ENCODE measurements around the gene LTBP3.

Gene LTBP3

DNA sequence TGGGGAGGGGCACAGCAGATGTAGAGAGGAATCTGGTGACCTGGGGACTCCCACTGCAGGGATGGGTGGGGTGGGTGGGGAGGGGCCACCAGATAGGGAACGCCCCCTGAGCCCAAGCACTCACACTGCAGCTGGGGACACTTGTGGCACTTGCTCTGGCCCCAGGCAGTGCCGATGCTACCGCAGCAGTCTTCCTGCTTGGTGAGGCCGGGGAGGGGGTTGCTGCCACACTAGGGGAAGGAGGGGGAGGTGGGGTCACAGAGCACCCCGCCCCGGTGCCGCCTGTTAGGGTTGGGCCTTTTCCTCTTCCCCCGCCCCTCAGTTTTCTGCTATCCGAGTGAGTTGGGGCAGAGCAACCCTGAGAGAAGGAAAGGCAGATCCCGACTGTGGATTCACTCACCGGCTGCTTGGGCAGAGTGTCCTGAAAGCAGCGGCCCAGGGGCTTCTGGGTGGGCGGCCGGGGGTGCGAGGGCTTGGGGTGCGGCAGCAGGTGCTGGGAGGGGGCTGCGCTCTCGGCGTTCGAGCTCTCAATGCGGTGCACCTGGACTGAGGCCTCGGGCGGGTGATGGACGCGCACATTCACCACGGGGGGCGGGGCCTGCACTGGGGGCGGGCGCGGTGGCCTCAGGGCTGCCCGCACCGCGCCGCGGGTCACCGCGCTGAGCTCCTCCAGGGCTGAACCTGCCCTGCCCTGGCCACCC is 4.7 kb downstream of the LTBP3 start:
- peak; percentile 74 for DNase-seq

DNA sequence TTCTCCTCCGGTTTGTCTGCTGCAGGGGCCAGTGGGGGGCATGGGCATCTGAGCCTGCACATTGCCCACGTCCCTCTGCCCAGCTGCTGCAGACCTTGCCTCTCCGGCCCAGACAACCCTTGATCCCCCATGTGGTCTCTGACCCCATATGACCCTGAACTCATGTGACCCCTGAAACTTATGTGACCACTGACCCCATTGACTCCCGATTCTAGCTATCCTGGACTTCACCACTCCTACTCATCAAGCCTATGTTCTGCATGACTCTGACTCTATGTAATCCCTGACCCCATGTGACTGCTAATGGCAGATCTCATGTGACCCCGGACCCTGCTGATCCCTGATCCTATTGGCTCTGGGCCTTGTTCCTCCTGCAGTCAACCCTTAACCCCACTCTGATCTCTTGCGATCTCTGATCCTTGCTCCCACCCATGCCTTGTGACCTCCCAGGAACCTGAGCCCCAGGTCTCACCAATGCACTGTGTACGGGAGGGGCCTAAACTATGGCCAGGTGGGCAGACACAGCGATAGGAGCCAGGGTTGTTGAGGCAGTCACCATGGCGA is 5.7 kb downstream of the LTBP3 start:
- no peak for DNase-seq

DNA sequence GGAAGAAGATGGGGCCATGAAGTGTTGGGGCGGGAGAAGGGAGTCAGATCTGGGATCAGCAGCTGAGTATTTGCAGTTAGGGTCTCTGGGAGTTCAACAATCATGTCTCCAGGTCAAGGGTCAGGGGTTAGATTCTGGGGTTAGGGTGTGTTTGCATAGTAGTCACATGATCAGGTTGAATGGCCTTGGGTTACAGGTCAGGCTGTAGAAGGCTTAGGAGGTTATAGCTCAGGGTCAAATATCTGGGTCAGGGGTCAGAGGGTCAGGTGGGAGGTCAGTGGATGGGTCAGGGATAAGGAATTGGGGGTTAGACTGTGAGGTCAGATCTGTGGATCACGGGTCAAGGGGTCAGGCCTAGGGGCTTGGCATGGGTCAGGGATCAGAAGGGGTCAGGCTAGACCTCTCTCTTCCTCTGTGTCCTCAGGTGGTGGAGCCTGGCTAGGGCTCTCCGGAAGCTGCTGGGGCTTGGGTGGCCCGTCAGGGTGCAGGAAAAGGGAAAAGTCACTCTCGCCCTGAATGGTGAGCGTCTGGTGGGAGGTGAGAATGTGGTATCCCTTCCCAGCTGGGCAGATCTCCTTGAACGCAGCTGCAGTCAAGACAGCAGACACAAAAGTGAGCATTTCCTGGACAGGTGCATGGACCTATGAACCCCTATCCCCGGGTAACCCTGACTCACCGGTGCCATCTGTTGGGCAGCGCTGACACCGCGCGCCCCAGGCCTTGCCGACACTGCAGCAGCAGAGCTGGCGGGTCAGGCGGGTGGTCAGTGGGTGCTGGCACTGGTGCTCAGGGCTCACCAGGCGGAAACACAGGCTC is 6.4 kb downstream of the LTBP3 start:
- DNase-seq = peak; percentile 75

DNA sequence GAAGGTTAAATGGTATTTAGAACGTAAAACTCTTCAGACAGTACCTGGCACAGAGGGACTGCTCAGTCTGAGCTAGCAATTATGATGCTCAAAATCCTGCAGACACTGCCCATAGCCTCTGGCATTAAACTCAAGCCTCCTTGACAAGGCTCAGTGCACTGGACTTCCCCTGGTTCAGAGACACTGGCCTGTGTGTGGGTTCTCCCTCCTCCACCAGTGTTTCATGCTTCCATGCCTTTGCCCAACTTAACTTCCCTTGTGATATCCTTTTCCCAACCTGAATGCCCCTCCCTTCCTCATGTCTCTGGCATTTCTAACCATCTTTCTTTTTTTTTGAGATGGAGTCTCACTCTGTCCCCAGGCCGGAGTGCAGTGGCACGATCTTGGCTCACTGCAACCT is 9.1 kb downstream of the LTBP3 start:
- no peak for DNase-seq

DNA sequence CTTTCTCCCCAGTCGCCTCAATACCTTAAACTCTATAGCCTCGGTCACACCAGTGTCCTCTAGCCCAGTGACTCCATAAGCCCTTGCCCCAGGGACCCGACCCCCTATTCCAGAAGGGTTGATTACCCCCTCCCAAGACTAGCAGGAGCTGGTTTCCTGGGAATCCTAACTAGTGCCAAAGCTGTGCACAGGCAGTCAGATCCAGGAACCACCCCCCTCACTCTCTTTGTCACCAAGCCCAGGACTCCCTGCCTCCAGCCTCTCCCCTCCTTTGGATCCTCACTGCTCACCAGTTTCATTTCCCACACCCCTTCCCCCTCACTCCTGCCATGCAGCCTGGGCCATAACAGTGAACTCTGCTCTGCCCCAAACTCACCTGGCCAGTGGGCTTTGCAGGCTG is 9.8 kb downstream of the LTBP3 start:
- no peak for DNase-seq

DNA sequence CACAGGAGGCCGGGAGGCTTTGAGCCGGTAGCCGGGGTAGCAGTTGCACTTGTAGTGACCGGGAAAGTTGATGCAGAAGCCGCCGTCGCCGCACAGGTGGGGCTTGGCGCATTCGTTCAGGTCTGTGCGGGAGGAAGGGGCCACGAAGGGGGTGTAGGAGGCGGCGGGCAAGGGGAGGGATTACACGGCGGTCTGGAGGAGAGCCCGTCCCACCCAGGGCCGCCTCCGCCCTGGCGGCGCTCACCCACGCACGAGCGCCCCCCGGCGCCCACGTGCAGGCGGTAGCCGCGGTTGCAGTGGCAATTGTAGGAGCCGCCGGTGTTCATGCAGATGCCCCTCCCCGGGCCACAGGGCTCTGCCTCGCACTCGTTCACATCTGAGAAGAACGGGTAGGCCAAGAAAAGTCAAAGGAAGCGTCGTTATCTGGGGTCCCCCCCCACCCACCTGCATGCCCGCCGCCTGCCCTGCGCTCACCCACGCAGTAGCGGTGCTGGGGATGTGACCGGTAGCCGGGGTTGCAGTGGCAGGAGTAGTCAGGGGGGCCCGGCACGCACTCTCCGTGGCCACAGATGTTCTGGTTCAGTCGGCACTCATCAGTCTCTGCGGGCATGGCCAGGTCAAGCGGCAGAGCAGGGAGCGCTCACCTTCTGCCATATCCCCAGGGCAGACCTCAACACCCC is 10.6 kb downstream of the LTBP3 start:
- DNase-seq = no peak

DNA sequence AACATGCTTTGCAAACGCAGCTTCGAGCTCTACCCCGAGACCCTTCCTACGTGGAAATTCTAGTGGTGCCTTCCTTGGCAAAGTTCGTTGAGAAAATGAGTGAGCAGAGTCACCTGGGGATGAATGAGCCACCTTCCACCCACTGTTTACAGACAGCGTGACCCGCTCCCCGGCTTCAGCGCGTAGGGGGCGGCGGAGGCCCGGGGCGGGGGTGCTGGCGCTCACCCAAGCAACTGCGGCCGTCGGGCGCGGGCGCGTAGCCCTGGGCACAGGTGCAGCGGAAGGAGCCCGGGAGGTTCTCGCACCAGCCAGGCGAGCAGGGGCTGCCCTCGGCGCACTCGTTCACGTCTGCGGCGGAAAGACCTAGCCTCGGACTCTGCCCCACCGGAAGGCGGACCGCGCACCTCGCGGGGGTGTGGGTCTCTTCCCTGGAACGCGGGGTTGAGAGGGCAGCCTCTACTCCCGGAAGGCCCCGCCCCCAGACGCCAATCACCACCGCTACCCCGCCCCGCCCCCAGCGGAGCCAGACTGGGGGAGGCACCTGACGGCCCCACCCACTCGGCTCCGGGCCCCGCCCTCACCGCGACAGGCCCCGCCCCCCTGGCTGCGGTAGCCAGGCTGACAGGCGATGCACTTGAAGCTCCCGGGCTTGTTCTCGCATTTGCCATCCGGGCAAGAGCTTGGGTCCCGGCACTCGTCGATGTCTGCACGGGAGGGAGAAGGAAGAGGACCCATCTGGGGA is 11.8 kb downstream of the LTBP3 start:
- DNase-seq = peak; percentile 99

DNA sequence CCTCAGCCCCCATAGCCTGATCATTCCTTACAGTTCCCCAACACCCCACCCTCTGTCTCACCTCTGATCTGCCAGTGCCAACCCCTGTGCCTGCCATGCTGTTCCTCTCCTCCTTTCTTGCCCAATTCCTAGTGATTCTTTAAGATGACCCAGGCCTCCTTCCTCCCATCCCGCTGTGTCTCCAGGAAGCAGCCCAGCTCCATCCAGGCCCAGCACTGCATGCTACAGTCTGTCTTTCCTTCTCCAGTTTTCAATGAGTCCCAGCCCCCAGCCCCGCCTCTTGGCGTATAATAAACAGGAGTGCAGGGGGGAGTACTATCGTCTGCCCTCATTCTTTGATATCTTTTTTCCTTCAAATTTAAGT is 12.3 kb downstream of the LTBP3 start:
- no peak for DNase-seq

DNA sequence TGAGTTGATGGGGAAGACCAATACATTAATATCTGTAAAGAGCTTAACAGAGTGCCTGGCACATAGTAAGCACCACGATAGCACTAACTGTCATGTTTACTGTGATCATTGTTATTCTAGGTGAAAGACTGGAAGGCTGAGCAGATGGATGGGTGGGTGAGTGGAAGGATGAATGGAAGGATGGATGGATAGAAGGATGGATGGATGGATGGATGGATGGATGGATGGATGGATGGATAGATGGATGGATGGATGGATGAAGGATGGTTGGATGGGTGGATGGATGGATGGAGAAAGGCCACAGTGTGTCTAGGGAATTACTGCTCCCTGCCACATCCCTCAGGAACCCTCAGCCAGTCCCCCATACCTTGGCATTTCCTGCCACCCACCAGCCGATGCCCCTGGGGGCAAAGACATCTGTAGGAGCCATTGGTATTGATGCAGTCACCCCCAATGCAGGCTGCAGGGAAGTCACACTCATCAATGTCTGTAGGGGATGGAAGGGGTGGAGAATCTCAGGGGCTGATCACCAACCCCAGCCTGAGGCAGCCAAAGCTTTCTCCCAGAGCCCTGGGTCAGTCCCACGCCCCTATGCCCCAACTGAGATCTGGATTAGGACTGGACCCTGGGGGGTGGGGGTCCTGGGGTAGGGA is 15.3 kb downstream of the LTBP3 start:
- no peak for DNase-seq

DNA sequence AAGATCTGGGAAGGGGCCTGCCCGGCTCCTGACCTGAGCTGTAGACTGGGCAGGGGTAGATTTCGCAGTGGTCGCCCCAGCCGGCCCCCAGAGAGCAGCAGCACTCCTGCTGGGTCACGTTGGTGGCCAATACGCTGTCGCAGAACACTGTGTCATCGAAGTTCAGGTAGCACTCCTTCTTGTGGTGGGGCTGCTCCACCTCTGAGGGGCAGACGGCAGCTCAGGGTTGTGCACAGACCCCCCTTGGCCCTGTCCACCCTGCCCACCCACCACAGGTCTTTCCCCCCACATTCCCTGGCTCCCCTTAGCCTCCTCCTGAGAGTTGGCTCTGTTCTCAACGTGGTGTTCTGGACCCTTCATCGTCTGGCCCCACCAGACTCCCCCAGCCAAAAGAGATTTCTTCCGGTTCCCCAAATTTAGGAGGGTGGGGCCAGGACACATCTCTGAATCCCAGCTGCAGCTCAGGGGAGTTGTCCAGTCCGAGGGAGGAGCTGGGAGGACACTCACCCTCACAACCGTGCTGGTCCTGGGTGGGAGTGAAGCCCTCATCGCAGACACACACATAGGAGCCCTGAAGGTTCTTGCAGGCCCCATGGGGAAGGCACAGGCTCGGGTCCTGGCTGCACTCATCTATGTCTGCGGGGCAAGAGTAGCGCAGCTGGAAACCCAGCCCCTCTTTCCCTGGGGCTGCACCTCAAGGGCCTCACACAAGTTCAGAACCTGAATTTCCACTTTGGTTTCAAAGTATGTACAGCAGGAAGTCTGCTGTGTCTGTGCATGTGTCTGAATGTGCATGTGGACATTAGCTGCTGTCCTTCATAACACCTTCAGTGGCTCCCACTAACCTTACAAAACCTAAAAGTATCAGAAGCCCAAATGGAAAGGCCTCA is 16.8 kb downstream of the LTBP3 start:
- DNase-seq = no peak

DNA sequence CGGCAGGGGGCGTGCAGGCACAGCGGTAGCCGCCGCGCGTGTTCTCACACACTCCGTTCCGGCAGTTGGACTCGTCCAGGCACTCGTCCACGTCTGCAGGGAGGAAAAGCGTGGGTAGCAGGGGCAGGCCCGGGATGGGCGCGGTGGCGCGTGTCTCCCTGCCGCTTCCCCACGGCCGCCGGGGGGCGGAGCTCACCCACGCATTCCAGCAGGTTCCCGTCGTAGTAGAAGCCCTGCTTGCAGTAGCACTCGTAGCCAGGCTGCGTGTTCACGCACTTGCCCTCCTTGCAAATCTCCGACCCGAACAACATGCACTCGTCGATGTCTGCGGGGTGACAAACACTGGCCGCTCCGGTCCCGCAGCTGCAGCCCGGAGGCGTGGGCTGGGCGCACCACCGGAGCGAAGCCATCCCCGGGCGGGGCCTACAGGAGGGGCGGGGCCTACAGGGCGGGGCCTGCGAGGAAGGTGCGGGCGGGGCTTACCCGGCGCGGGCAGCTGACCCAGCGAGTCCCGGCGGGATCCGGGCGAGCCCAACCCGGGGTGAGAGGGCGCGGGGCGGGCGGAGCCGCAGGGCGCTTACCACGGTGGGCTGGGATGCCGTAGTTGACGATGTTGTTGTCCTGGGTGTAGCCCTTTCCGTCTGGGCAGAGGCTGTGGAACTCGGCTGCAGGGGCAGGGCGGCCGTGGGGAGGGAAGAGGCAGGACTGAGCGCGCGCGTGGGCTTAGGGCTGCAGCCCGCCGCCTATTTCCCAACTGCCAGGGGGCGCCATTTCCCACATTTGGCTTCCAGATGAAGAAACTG is 17.7 kb downstream of the LTBP3 start:
- peak; percentile 93 for DNase-seq

DNA sequence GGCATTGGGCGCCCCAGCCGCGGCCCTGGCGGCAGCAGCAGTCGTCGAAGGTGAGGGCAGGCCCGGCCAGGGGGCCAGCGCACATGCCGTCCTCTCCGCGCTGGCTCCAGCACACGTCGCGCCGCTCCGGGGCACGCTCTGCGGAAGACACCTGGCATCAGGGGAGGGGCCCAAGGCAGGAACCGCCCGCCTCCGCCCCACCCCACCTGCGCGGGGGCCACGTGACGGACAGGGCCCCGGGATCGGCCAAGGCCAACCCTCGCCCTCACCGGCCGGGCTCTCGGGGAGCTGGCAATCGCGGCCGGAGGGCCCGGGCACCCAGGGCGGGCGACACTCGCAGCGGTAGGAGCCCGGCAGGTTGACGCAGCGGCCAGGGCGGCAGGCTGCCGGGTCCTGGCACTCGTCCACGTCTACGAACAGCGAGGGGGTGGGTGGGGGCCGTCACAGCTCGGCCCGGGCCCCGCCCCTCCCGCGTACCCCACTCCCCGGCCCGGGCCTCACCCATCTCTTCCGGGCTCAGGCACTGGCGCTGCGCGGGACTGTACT is 18.3 kb downstream of the LTBP3 start:
- DNase-seq = no peak

DNA sequence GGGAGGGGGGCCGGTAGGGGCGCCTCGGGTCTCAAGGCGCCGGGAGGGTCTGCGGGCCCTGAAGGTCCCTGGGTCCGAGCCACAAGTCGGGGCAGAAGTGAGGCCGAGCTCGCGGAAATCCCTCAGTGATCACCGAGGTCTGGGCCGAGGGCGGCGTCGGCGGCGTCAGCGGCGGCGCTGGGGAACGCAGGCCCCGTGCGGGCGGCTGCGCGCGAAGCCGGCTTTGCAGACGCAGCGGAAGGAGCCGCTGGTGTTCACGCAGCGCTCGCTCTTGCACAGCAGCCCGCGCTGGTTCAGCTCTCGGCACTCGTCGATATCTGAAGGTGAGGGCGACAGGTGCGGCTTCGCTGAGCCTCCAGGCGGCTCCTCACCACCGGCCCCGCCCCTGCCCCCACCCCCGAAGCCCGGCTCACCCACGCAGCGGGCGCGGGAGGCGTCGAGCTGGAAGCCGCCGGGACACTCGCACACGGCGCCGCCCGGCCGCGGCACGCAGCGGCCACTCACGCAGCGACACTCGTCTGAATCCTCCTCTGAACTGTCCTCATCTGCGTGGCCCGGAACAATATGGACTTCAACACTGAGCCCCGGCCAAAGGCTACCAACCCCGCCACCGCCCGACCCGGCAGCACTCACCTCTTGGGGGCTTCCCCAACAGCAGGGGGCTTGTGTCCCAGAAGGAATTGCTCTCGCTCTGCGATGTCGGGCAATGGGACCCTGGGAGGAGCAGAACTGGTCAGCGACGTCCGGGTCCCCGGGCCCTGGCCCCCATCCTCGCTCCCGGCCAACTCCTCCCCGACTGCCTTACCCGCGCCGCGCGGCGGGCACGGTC is 19.0 kb downstream of the LTBP3 start:
- DNase-seq = no peak

DNA sequence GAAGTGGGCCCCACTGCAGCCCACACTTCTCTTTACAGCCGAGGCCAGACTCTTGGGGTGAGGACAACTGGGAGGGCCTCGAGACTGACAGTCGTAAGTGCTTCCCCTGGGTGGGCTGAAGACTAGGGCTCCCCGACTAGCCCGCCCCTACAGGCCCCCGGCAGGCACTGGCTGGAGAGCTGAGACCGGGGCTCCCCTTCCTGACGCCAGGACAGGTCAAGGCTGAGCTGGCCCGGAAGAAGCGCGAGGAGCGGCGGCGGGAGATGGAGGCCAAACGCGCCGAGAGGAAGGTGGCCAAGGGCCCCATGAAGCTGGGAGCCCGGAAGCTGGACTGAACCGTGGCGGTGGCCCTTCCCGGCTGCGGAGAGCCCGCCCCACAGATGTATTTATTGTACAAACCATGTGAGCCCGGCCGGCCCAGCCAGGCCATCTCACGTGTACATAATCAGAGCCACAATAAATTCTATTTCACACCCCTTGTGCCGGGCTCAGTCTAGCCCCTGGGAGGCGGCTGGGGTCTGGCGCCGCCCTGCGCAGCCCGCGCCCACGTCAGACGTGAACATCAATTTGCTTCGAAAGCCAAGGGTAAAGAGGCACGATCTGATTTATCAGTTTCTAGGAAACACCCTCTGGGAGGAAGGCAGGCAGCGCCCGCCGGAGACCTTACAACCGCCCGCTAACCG is 19.8 kb downstream of the LTBP3 start:
- no peak for DNase-seq

DNA sequence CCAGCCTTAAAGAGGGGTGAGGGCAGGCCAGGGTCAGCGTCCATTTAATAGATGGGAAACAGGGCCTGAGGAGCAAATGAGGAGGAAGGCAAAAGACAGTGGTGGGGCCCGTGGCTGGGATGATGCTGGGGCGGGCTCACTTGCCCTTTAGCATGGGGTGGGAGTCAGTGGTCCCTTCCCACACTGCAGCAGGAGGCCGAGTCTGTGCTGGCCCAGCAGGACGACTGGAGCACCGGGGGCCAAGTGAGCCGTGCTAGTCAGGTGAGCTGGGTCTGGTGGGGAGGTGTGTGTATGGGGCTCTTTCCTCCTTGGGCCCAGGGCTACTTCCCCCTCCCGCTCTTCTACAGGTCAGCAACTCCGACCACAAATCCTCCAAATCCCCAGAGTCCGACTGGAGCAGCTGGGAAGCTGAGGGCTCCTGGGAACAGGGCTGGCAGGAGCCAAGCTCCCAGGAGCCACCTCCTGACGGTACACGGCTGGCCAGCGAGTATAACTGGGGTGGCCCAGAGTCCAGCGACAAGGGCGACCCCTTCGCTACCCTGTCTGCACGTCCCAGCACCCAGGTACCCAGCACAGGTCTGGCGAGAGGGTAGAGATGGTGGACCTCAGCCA is 20.4 kb downstream of the LTBP3 start:
- DNase-seq = no peak

DNA sequence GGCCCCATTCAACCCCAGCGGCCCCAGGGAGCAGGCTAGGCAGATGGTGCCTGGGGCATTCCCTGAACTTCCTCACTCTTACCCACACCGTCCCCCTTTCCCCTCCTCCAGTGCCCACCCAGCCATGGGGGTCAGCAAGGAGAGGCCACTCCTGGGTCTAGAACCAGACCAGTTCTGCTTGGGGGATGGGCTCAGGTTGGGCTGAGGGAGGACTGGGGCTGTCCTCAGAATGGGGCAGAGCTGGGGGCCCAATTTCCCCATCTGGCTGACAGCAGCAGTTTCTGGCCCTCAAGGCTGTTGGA is 20.9 kb downstream of the LTBP3 start:
- no peak for DNase-seq

DNA sequence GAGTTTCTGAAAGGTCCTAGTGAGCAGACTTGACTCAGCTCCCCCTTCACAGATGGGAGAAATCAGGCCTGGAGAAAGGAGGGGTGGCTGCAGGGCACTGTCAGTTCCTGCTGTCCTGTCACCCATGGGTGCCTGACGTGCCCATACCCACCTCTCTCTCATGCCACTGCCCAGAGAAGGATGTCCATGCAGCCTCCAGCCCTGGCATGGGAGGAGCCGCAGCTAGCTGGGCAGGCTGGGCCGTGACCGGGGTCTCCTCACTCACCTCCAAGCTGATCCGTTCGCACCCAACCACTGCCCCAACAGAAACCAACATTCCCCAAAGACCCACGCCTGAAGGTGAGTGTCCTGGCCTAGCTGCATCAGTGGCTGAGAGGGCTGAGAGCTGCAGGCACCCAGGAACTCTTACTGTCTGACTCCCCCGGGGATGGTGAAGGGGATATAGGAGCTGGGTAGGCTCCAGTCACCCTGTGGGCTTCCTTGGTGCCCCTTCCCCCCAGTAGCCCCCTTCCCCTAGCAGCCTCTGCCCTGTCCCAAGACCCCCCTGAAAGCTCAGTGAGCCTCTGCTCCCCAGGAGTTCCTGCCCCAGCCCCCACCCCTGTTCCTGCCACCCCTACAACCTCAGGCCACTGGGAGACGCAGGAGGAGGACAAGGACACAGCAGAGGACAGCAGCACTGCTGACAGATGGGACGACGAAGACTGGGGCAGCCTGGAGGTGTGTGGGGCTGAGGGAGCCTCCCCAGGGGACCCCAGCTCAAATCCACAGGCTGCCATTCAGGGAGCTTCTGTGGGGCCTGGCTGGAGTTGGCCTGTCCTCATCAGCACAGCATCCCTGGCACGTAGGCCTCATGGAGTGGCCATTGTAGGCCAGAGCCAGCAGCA is 21.5 kb downstream of the LTBP3 start:
- DNase-seq = no peak
